Occipital lobe (tissue), 2 donors: ENCODE data around the gene ARHGAP21. TPM values are rescaled to one million over a fixed set of nuclear protein-coding genes. Genes with fewer than 3 reads are reported as not detected.
"Not testable (repeated sequence)": the region's sequence is repeated elsewhere in the genome, so short reads cannot be mapped to it uniquely, and the experiment has no call there.

Experiments used
- DNase-seq: peaks from one replicate; lab custom pipeline; 2025; lab: John Stamatoyannopoulos, UW
- total RNA-seq: library from RNA; depleted of rRNA; stranded (reverse); fragments of >200 nt; gene quantifications from one replicate; pipeline ENCODE4 v1.2.3, GENCODE V29; 2014

Gene ARHGAP21
- total RNA-seq, 1 donor from 2014 or later = 338 TPM

DNA sequence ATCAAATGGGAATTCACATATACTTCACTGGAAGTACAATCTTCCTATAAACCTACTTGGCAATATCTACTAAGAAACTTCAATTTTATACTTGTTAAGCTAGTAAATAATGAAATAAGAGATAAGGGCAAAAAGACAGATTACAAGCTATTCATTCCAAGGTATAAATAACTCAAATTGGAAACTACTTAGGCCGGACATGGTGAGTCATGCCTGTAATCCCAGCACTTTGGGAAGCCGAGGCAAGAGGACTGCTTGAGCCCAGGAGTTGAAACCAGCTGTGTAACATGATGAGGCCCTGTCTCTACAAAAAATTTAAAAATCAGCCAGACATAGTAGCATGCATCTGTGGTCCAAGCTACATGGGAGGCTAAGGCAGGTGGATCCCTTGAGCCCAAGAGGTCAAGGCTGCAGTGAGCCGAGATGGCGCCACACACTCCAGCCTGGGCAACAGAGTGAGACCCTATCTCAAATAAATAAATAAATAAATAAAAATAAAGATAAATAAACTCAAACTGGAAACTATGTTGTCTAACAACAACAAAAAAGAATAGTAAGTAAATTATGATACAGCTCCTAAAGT lies 37.6 kb downstream of the ARHGAP21 start:
- DNase-seq = no peak

DNA sequence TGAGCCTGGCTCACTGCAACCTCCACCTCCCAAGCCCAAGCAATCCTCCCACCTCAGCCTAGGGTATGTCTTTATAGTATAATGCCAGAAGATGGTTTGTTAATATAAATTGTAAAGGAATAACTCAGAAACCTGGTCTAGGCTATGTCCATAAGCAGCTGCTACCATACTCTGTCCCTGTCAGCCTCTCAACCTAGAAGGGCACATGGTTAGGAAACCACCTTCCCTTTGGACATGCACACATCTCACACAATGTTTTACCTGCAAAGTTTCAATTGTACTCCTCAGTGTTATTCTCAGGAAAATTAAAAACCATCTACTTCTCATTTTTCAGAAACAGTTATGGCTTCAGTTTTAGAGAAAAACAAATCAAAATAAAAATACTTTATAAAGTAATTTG lies 40.1 kb downstream of the ARHGAP21 start:
- DNase-seq = no peak

DNA sequence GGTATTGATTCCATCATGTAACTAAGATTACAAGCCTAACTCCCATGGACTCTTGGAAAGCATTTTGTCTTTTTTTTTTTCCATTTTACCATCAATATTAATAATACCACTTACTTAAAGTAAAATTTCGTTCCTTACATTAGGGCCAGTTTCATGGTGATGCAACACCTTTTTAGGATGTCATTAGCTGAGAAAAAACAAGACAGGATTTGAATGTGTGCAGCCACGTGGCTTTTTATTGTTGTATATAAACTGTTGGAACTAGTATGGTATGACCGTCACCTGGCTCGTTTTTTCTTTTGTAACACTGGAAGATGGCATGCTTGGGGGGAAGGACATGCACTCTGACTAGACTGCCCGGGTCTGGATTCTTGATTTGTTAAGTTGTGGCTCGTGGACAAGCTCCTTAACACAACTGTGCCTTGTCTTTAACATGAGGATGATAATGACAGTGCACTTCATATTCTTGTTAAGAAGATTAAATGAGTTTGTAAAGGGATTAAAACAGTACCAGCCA lies 42.1 kb downstream of the ARHGAP21 start:
- DNase-seq = no peak

DNA sequence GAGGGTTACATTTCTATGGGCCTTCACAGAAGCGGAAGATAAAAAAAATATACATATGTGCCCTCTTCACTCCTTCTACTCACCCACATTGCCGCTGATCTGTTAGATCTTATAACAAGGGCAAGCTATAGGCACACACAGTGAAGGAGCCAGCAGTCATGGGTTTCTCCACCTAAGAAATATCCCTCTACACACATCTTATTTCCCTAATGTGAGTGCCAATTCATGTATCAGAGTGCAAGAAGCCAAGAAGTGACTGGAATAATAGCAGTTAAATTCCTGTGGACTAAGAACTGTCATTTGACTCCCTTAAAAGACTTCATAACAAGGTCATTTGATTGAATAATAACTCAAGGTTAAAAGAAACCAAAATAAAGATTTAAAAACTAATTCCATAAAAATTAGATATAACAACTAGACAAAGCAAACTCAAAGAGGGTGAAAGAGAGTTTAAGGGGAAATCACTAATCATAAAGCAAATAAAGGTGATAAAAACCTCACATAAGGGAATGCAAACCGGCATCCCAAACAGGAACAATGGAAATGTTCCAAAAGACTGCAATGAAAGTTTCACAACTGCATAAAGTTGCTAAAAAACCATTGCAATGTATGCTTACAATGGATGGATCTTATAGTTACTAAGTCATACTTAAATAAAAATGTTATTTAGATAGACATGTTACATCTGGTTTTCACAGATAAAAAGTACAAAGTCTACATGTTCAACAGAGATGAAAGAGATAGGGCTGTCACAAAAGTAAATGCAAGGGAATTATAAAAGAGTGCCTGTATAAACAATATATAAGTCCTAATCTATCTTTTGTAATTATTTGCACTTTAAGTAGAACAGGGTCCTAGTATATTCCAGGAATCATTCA lies 42.8 kb downstream of the ARHGAP21 start:
- DNase-seq = no peak

DNA sequence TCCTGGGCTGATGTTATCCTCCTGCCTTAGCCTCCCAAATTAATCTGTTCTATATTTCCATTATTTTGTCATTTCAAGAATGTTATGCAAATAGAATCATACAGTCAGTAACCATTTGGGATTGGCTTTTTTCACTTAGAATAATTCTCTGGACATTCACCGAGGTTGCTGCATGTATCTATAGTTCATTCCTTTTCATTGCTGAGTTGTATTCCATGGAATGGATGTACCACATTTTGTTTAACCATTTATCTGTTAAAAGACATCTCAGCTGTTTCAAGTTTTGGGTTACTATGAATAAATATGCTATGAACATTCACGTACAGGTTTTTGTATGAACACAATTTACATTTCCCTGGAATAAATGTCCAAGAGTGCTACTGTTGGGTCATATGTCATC lies 44.9 kb downstream of the ARHGAP21 start:
- no peak for DNase-seq

DNA sequence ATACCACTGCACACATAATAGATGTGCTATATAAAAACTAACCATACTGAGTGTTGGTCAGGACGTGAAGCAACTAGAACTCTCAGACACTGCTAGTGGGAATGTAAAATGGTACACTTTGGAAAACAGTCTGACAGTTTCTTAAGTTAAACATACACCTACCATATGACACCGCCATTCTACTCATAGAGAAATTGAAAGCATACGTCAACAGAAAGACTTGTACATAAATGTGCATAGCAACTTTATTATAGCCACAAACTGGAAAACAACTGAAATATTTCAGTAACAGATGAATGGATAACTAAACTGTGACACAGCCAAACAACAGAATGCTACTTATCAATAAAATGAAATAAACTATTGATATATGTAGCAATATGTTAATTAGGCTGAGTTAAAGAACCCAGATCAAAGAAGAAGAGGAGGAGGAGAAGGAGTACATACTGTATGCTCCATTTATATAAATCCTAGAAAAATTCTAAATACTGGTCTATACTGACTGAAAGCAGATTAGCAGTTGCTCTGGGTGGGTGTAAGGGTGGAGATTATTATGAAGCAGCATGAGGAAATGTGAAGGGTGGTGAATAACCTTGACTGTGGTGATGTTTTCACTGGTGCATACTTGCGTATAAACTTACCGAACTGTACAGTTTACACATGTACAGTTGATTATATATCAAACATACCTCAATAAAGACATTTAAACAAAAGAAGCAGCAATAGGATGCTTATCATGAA lies 48.6 kb downstream of the ARHGAP21 start:
- no peak for DNase-seq

DNA sequence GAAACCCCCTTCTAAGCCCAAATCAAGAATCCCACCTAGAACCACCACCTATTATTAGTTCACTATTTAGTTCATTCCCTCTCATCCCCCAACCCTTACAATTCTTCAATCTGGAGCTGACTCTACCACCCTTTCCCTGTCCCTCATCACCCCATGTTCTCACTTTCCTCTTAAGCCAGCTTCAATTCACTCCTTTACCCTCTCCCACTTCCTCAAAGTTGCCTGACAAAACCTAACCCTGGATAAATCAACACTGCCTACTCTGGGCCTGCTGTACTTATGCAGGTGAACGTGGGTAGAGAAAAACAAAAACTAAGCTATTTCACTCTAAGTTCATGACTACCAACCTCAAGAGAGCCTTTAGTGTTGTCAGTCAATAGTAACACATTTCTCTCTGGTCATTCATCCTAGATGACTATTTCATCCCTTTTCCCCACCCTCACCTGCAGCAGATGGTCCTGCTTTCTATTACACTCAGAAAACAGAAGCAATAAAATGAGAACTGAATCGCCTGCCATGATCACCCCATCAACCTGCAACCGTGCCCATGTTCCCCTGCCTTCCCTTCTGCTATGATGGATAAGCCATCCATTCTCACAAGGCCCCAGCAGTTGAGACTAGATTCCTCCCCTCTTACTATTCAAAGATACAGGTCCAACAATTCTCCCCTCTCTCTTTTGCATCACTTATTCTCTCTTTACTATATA lies 52.6 kb downstream of the ARHGAP21 start:
- no peak for DNase-seq

DNA sequence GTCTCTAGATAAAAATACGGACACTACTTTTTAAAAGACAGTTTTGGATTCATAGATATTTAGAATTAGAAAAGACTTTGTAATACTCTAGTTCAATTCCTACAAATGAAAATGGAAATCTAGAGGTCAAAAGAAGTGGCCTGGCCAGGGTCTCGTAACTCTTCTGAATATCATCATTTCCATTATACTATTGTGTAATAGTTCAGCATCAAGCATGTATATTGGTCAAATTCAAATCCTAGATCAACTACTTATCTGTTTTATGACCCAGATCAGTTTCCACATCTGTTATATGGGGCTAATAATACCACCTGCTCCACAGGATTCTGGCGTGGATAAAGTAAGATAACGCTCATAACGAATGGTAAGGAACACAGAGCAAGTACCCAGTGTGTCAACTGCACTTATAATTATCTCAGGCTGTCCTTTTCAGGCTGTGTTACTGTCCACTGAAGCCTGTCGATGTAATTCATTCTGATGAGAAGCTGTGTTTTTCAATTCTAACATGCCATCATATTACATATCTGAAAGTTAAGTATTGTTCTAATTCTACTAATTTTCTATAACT lies 54.3 kb downstream of the ARHGAP21 start:
- no peak for DNase-seq

DNA sequence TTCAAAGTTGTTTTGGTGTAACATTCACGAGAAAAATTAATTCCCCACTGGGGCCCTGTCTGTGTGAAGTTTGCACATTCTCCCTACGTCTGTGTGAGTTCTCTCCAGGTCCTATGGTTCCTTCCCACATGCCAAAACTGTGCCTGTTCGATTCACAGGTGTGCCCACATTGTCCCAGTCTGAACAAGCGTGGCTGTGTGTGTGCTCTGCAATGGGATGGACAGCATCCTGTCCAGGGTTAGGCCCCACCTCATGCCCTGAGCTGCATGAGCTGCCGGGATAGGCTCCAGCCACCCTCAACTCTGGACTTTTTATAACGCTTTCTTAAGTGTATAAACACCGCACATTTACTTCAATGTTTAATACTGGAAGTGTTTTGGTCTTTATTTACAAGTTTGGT lies 55.4 kb downstream of the ARHGAP21 start:
- DNase-seq = no peak

DNA sequence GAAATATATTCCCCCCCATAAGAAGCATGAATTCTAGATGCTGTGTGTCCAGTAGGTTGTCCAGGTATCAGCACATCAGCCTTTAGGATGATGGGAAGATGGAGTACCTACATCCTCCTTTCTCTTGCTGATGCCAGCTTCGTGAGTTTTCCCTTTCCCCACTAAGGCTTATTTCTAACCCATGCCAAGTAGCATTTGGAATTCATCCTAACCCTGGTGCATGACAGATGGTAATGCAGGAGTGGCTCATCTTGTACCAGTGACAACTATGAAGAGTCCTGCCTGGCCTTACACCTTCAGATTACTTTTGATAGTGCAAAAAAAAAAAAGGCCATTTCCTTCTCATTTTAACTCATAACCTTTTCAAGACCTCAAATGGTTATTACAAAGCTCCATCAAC lies 58.7 kb downstream of the ARHGAP21 start:
- no peak for DNase-seq

DNA sequence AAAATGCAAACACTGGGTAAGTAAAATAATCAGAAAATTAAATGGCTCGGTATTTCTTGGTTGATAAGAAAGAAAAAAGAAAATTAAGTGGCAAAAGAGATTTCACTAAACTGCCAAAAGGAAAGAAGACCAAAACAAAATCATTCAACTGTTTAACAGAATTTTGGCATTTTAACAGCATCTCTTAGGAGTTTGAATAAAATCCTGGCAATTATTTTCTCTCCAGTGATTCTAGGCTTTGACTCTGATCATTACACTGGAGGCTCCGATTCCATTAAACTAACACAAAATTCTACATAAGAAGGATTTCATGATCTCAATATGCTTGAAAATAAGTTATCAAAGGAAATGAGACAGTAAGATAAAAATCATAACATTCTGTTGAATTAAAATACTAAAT lies 62.3 kb downstream of the ARHGAP21 start:
- no peak for DNase-seq

DNA sequence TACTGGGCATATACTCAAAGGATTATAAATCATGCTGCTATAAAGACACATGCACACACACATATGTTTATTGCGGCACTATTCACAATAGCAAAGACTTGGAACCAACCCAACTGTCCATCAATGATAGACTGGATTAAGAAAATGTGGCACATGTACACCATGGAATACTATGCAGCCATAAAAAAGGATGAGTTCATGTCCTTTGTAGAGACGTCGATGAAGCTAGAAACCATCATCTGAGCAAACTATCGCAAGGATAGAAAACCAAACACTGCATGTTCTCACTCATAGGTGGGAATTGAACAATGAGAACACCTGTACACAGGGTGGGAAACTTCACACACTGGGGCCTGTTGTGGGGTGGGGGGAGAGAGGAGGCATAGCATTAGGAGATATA lies 65.4 kb downstream of the ARHGAP21 start:
- not testable (repeated sequence) for DNase-seq

DNA sequence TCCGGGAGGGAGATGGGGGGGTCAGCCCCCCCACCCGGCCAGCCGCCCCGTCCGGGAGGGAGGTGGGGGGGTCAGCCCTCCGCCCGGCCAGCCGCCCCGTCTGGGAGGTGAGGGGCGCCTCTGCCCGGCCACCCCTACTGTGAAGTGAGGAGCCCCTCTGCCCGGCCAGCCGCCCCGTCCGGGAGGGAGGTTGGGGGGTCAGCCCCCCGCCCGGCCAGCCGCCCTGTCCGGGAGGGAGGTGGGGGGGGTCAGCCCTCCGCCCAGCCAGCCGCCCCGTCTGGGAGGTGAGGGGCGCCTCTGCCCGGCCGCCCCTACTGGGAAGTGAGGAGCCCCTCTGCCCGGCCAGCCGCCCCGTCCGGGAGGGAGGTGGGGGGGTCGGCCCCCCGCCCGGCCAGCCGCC lies 67.4 kb downstream of the ARHGAP21 start:
- not testable (repeated sequence) for DNase-seq

DNA sequence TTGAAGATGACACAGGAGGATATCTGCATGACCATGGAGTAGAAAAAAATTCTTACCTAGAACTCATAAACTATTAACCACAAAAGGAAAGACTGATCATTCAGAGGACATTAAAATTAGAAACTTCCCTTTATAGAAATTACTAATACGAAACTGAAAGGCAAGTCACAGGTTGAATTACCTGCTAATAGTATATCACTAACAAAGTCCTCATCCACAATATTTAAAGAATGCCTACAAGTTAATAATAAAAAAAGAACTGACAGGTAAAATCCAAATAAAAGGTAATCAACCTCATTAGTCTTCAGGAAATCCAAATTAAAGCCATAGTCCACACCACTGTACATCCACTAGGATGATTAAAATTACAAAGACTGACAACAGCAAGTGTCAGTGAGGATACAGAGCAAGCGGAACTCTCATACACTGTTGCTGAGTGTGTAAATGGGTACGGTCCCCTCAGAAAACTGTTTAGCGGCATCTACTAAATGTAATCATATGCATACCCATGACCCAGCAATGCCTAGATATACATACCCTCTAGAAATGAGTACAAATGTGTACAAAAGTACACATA lies 71.2 kb downstream of the ARHGAP21 start:
- DNase-seq = no peak

DNA sequence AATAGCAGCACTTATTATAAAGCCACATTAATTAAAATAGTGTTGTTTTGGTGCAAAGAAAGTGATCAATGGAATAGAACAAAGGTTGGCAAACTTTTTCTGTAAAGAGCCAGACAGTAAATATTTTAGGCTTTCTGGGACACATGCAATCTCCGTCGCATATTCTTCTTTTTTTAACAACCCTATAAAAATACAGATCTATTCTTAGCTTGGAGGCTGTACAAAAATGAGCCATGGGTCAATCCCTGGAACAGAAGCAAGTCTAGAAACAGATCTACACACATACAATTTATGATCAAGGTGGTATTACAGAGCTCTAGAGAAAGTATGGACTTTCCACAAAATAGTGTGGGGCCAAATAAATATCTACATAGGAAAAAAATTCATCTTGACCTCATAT lies 71.8 kb downstream of the ARHGAP21 start:
- no peak for DNase-seq

DNA sequence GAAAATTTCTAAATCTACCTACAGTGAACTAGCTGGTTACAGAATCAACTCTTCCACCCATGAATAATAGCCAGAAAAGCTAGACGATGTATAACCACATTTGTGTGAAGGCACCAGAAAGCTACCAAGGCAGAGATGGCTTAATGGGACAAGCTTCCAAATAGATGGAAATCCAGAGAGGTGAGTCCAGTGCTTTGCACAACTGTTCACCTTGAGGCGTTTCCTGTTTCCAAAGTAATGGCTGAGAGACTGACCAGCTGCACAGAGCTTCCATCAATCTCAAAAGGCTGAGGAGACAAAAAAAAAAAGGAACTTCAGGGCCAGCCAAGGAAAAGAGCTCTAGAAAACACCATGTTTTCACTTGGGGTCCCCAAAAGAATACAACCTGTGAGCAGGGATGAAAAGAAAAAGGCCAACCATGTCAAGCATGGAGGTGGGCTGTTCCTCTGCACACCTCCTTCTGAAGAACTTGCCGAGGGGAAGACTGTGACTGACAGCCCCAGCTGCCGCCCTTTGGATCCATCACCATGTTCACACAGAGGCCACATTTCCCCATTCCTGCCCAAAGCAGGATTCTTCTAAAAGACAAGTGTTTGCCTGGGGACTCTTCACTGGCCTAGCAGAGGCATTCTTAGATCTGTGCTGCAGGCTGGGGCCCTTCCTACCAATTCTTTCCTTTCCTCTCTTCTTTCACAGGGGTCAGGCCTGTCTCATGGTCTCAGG lies 72.9 kb downstream of the ARHGAP21 start:
- no peak for DNase-seq

DNA sequence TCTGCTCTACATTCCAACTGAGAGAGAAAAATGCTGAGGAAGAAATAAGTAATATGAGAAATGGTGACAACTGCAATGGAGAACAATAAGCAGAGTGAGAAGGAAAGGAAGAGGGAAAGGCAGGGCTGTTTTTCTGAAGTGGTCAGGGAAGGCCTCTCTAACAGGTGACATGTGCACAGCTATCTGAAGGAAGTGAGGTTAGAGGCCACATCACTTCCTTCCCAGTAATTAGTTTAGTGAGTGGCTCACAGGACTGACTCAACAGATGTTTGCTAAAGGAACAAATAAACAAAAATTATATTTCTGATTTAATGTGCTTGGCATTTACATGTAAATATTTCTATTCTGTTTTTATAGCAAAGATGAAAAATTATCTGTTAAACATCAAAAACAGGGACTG lies 77.9 kb downstream of the ARHGAP21 start:
- DNase-seq = no peak

DNA sequence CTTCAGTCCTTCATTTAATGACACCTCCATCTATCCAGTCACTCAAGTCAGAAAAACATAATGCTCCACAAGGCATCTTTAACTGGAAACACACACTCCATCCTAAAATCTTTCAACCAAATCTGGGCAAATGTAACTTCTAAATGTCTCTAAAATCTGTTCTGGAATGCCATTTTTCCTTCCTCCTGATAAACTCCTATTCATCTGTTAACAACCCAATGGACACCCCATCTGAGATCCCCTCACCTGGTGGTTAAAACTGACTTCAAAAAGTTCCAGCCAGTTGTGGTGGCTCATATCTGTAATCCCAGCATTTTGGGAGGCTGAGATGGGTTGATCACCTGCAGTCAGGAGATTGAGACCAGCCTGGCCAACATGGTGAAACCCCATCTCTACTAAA lies 78.7 kb downstream of the ARHGAP21 start:
- DNase-seq = no peak

DNA sequence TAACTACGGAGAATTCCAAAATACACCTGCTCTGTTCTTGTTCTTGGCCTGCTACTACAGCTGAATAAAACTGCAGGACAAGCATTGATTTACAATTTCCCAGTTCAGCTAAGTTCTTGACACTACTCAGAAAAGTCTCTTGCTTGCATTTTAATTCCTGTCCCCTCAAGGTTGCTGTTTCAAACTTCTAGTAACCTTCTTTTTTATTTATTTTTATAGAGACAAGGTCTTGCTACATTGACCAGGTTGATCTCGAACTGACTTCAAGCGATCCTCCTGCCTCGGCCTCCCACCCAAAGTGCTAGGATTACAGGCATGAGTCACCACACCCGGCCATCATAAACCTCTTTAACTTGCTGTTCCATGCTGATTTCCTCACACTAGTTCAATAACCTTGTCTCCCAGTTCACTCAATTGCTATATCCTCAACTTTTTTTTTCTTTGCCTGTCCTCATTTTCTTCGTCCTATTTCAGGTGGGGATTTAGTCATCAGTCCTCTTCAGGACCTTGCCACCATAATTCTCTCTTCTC lies 79.9 kb downstream of the ARHGAP21 start:
- DNase-seq = no peak
